Smooth muscle cell of the brain vasculature (primary cell): ENCODE measurements around the gene DMXL2.
"Not testable (repeated sequence)": the region's sequence is repeated elsewhere in the genome, so short reads cannot be mapped to it uniquely, and the experiment has no call there.

ENCODE experiments used
- DNase-seq: peaks from one replicate; pipeline ENCODE4 v3.0.0-alpha.2; 2012; ENCODE audit warnings: low read depth, low spot score

DMXL2 gene

GRCh38 chr15:51576286-51576850 lies 46.2 kb downstream of the DMXL2 start:
- no peak for DNase-seq

- no peak for DNase-seq
These were observed 46.8 kb downstream of the DMXL2 start for GRCh38 chr15:51575775-51576174.

GRCh38 chr15:51573352-51573751 lies 49.2 kb downstream of the DMXL2 start:
- DNase-seq: not testable (repeated sequence)

- not testable (repeated sequence) for DNase-seq
These were observed 53.4 kb downstream of the DMXL2 start for GRCh38 chr15:51568939-51569784.

GRCh38 chr15:51561271-51561670 lies 61.3 kb downstream of the DMXL2 start:
- DNase-seq: no peak

- no peak for DNase-seq
These were observed 63.7 kb downstream of the DMXL2 start for GRCh38 chr15:51558876-51559275.

GRCh38 chr15:51558411-51558810 lies 64.2 kb downstream of the DMXL2 start:
- DNase-seq: no peak

GRCh38 chr15:51550841-51551240 lies 71.7 kb downstream of the DMXL2 start:
- no peak for DNase-seq

- no peak for DNase-seq
These were observed 74.9 kb downstream of the DMXL2 start for GRCh38 chr15:51547656-51548055.

- DNase-seq: peak; percentile 7
These were observed 85.5 kb downstream of the DMXL2 start for GRCh38 chr15:51536965-51537574.

GRCh38 chr15:51533672-51534398 lies 88.7 kb downstream of the DMXL2 start:
- no peak for DNase-seq

GRCh38 chr15:51526955-51527354 lies 95.6 kb downstream of the DMXL2 start:
- DNase-seq: no peak

- no peak for DNase-seq
These were observed 98.2 kb downstream of the DMXL2 start for GRCh38 chr15:51524376-51524775.

- DNase-seq: no peak
These were observed 106.3 kb downstream of the DMXL2 start for GRCh38 chr15:51516291-51516690.

GRCh38 chr15:51505251-51505650 lies 117.3 kb downstream of the DMXL2 start:
- no peak for DNase-seq

GRCh38 chr15:51503003-51503402 lies 119.6 kb downstream of the DMXL2 start:
- no peak for DNase-seq

GRCh38 chr15:51499379-51499976 lies 123.1 kb downstream of the DMXL2 start:
- no peak for DNase-seq

- DNase-seq: no peak
These were observed 124.8 kb downstream of the DMXL2 start for GRCh38 chr15:51497806-51498205.

GRCh38 chr15:51496246-51496645 lies 126.3 kb downstream of the DMXL2 start:
- no peak for DNase-seq

- no peak for DNase-seq
These were observed 127.9 kb downstream of the DMXL2 start for GRCh38 chr15:51494411-51495314.

GRCh38 chr15:51493892-51494291 lies 128.7 kb downstream of the DMXL2 start:
- no peak for DNase-seq
